Fibroblast of mammary gland (primary cell): ENCODE results near the gene CARD6.
"Not testable (repeated sequence)": the region's sequence is repeated elsewhere in the genome, so short reads cannot be mapped to it uniquely, and the experiment has no call there.

Source experiments
- DNase-seq: peaks from one replicate; pipeline ENCODE4 v3.0.0-alpha.2; 2010; ENCODE audit warnings: low read depth
- H3K4me3 ChIP-seq: 2 replicates; pipeline ENCODE4 v1.5.1; 2011; ENCODE audit warnings: low read depth, mild to moderate bottlenecking, low read length, moderate library complexity; ENCODE audit not compliant: control insufficient read depth
- CTCF ChIP-seq: conservative IDR thresholded peaks from 2 replicates; pipeline ENCODE4 v1.5.1; 2011; ENCODE audit warnings: low read depth, low read length, inconsistent platforms; ENCODE audit not compliant: control insufficient read depth, insufficient read depth

CARD6 gene

DNA sequence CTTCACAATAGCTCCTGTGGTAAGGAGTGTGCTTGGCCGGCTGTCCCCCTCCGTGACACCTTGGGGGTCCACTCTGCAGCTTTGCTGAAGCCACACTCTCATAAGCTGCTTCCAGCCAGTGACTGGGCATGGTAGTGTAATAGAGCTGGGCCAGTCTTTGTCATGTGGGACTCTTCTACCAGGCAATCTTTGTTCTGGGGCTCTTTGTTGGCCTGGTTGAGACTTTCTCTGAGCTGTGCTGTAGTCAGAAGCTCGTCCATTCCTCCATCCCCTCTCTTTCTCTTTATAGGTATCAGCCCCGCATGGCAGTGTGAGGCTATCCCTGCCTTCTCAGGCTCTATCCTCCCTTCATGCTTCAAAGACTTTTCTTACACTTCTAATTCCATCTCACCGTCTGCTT is 25.7 kb downstream of the CARD6 start:
- TF ChIP-seq CTCF, result no peak
- no peak overlapping the region for H3K4me3 ChIP-seq
- no peak for DNase-seq

GRCh38 chr5:40869384-40869783 is 28.2 kb downstream of the CARD6 start:
- TF ChIP-seq CTCF, result no peak
- no peak overlapping the region for H3K4me3 ChIP-seq
- no peak for DNase-seq

GRCh38 chr5:40871177-40871576 is 30.0 kb downstream of the CARD6 start:
- H3K4me3 ChIP-seq, result no peak overlapping the region
- no peak for TF ChIP-seq CTCF
- peak; percentile 16 for DNase-seq

DNA sequence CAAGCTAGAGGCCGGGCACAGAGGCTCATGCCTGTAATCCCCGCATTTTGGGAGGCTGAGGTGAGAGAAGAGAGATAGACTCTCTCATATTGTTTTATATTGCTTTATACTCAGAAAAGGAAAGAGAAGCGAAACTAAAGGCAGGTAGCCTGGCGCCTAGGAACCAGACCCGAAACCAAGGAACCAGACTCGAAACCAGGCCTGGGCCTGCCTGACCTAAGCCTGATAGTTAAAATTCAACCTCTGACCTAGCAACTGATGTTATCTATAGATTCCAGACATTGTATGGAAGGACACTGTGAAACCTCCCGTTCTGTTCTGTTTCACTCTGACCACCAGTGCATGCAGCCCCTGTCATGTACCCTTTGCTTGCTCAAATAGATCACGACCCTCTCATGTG is 31.1 kb downstream of the CARD6 start:
- not testable (repeated sequence) for DNase-seq, H3K4me3 ChIP-seq

- DNase-seq, result peak; percentile 12
- no peak for TF ChIP-seq CTCF
- no peak overlapping the region for H3K4me3 ChIP-seq
These were observed 32.2 kb downstream of the CARD6 start for GRCh38 chr5:40873286-40873880.

DNA sequence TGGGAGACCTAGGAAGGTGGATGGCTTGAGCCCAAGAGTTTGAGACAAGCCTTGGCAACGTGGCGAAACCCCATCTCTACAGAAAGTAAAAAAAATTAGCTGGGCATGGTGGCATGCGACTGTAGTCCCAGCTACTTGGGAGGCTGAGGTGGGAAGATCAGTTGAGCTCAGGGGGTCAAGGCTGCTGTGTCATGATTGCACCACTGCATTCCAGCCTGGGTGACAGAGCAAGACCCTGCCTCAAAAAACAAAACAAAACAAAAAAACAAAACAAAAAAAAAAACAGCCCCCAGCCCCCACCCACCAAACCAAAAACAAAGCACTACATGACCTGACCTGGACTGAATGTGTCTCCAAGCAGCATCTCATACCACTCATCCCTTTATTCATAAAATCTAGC is 34.8 kb downstream of the CARD6 start:
- TF ChIP-seq CTCF, result no peak
- no peak overlapping the region for H3K4me3 ChIP-seq
- DNase-seq, result no peak

- TF ChIP-seq CTCF, result no peak
- no peak overlapping the region for H3K4me3 ChIP-seq
- peak; percentile 3 for DNase-seq
These were observed 36.3 kb downstream of the CARD6 start for GRCh38 chr5:40877371-40877988.
